PC-3 (cell line): ENCODE results near the gene AURKB. TPM values are rescaled to one million over a fixed set of nuclear protein-coding genes. Genes with fewer than 3 reads are reported as not detected.
A peak's percentile ranks its signal among the peaks of the same experiment; 100 is the strongest.

Experiments used
- ATAC-seq: fragments of 200-7000 bp; cut with Tn5 transposase; 2 replicates; pipeline ENCODE4 v1.9.1; 2020; ENCODE audit warnings: mild to moderate bottlenecking, moderate library complexity
- BruUV-seq: library from RNA; stranded (reverse); fragments of 400-500 nt; replicated peaks from 2 replicates; lab custom pipeline; 2021; lab: Mats Ljungman, UMichigan
- CTCF ChIA-PET: fragments of 300-600 bp; sonication (Branson Sonifier 250); formaldehyde crosslinking; loops from one replicate; lab custom pipeline; 2022; ENCODE audit warnings: antibody characterized with exemption; lab: Charles Lee
- POLR2A ChIA-PET: fragments of 300-600 bp; sonication (Branson Sonifier 250); formaldehyde crosslinking; loops from one replicate; lab custom pipeline; 2022; ENCODE audit warnings: antibody characterized with exemption; ENCODE audit not compliant: unreplicated experiment; lab: Charles Lee
- DNase-seq: peaks from one replicate; pipeline ENCODE4 v3.0.0-alpha.2; 2015
- H2AFZ ChIP-seq: fragments of 300-600 bp; sonication (generic); 2 replicates; pipeline ENCODE4 v1.6.0; 2016; ENCODE audit warnings: antibody characterized with exemption, low read length
- H3F3A ChIP-seq: fragments of 300-600 bp; sonication (generic); one replicate; pipeline ENCODE4 v1.6.0; 2017; ENCODE audit warnings: antibody characterized with exemption, low read length, control low read depth, mild to moderate bottlenecking; ENCODE audit not compliant: unreplicated experiment
- H3K27ac ChIP-seq: fragments of 300-600 bp; sonication (generic); 2 replicates; pipeline ENCODE4 v1.5.1; 2016; ENCODE audit warnings: mild to moderate bottlenecking, low read length
- H3K27me3 ChIP-seq: fragments of 300-600 bp; sonication (generic); 2 replicates; pipeline ENCODE4 v1.6.1; 2016; ENCODE audit warnings: low read length, mixed read lengths
- H3K36me3 ChIP-seq: fragments of 300-600 bp; sonication (generic); 2 replicates; pipeline ENCODE4 v1.6.1; 2016; ENCODE audit warnings: low read depth, mixed run types, low read length, mixed read lengths
- H3K4me1 ChIP-seq: fragments of 300-600 bp; sonication (generic); 2 replicates; pipeline ENCODE4 v1.5.1; 2016; ENCODE audit warnings: low read length; ENCODE audit not compliant: insufficient read depth
- H3K4me2 ChIP-seq: fragments of 300-600 bp; sonication (generic); 2 replicates; pipeline ENCODE4 v1.6.0; 2016; ENCODE audit warnings: low read length
- H3K4me3 ChIP-seq: fragments of 300-600 bp; sonication (generic); 2 replicates; pipeline ENCODE4 v1.5.1; 2016; ENCODE audit warnings: mild to moderate bottlenecking, low read length, mixed read lengths
- H3K79me2 ChIP-seq: fragments of 300-600 bp; sonication (generic); 2 replicates; pipeline ENCODE4 v1.6.1; 2017; ENCODE audit warnings: low read length, mixed read lengths
- H3K9ac ChIP-seq: fragments of 300-600 bp; sonication (generic); 2 replicates; pipeline ENCODE4 v1.6.0; 2016; ENCODE audit warnings: mild to moderate bottlenecking, low read length
- H3K9me2 ChIP-seq: fragments of 300-600 bp; sonication (generic); replicated peaks from 2 replicates; pipeline ENCODE4 v1.6.1; 2016; ENCODE audit warnings: mixed run types, low read length, mixed read lengths
- H3K9me3 ChIP-seq: fragments of 300-600 bp; sonication (generic); 2 replicates; pipeline ENCODE4 v1.6.1; 2016; ENCODE audit warnings: low read length, mixed read lengths
- H4K20me1 ChIP-seq: fragments of 300-600 bp; sonication (generic); 2 replicates; pipeline ENCODE4 v1.6.1; 2016; ENCODE audit warnings: low read length, mixed read lengths
- EZH2 ChIP-seq: fragments of 300-600 bp; sonication (generic); IDR thresholded peaks from one replicate; pipeline ENCODE4 v1.6.1; 2017; ENCODE audit warnings: antibody characterized with exemption, mild to moderate bottlenecking, low read length; ENCODE audit not compliant: unreplicated experiment
- EZH2phosphoT487 ChIP-seq: fragments of 300-600 bp; sonication (generic); IDR thresholded peaks from 2 replicates; pipeline ENCODE4 v1.6.1; 2018; ENCODE audit warnings: mild to moderate bottlenecking, antibody characterized with exemption, low read length, borderline replicate concordance
- intact Hi-C: fragments of 100-400 bp; cut with micrococcal nuclease; formaldehyde crosslinking; loops from 2 replicates; pipeline ENCODE4 v1.9.0; 2023
- total RNA-seq: library from RNA; depleted of rRNA; stranded (reverse); fragments of >200 nt; gene quantifications from 2 replicates; pipeline ENCODE4 v1.2.3, GENCODE V29; 2014
- TF ChIP-seq, protein P1 (sequence below): fragments of 300-600 bp; sonication (generic); conservative IDR thresholded peaks from 2 replicates; pipeline ENCODE4 v1.5.1; 2017; ENCODE audit warnings: antibody characterized with exemption, low read depth, mild to moderate bottlenecking, low read length

Gene AURKB
- total RNA-seq, 1 experiment from 2014 or later, result 82.9 TPM

- Histone ChIP-seq H2AFZ (peak overlapping the region; percentile 68), H3K27ac (peak overlapping the region; percentile 77)
- no TSS peak for BruUV-seq
Observed at GRCh38 chr17:8156246-8156992, 54.0 kb downstream of the AURKB start.

DNA sequence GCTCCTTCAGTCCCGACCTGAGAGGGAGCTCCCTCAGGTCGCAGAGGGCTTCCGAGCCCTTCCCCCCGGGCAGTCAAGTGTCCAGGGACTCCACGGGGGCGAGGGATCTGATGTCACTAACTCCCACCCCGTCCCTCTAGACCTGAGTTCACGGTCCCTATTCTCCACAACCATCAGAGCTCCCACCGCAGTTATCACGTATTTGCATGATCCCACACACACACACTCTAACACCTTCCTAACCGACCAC is 54.5 kb downstream of the AURKB start:
- H3K9me2 ChIP-seq, result no peaks in the 10 kb centered on the region
- peak overlapping the region; percentile 93 for H3K4me3 ChIP-seq
- no peaks in the 10 kb centered on the region; the same call in 1 of the 2 replicates for H3K36me3 ChIP-seq
- TF ChIP-seq EZH2, result no peak
- TF ChIP-seq, protein P1, sequence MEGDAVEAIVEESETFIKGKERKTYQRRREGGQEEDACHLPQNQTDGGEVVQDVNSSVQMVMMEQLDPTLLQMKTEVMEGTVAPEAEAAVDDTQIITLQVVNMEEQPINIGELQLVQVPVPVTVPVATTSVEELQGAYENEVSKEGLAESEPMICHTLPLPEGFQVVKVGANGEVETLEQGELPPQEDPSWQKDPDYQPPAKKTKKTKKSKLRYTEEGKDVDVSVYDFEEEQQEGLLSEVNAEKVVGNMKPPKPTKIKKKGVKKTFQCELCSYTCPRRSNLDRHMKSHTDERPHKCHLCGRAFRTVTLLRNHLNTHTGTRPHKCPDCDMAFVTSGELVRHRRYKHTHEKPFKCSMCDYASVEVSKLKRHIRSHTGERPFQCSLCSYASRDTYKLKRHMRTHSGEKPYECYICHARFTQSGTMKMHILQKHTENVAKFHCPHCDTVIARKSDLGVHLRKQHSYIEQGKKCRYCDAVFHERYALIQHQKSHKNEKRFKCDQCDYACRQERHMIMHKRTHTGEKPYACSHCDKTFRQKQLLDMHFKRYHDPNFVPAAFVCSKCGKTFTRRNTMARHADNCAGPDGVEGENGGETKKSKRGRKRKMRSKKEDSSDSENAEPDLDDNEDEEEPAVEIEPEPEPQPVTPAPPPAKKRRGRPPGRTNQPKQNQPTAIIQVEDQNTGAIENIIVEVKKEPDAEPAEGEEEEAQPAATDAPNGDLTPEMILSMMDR, result no peak
- POLR2A ChIA-PET, result interaction anchor here (1.0 kb wide), 1 partner anchor 17 kb away, joined by 5 read pairs; no protein-coding TSS in a partner anchor
- no peaks in the 10 kb centered on the region for H3K9me3 ChIP-seq
- H3K79me2 ChIP-seq, result peaks cover 32% of the 10 kb centered on the region
- H2AFZ ChIP-seq, result no peak overlapping the region
- CTCF ChIA-PET, result no interaction called here
- BruUV-seq, result TSS peak; percentile 70
- H3K4me1 ChIP-seq, result peaks cover 41% of the 10 kb centered on the region
- H3K9ac ChIP-seq, result peak overlapping the region; percentile 88
- ATAC-seq, result no peak
- peak overlapping the region; percentile 62 for H3K27ac ChIP-seq
- no peaks in the 10 kb centered on the region for H3K27me3 ChIP-seq
- peak overlapping the region; percentile 90 for H3K4me2 ChIP-seq
- H3F3A ChIP-seq, result no peaks in the 10 kb centered on the region
- intact Hi-C loops, result loop anchor here (1.0 kb wide), 2 partner anchors 18 to 36 kb away; no protein-coding TSS in a partner anchor
- H4K20me1 ChIP-seq, result peaks cover 13% of the 10 kb centered on the region; the same call in 1 of the 2 replicates
- DNase-seq, result no peak

More at GRCh38 chr17:8156246-8156992, 54.0 kb downstream of the AURKB start:
- POLR2A ChIA-PET, result interaction anchor here (0.6 to 1.0 kb wide), 2 partner anchors 17 to 273 kb away, joined by 3 to 5 read pairs; no protein-coding TSS in a partner anchor
- Histone ChIP-seq H3K36me3 (no peaks in the 10 kb centered on the region; the same call in 1 of the 2 replicates), H3K27me3 (no peaks in the 10 kb centered on the region), H3K9me2 (no peaks in the 10 kb centered on the region), H3F3A (no peaks in the 10 kb centered on the region), H4K20me1 (peaks cover 12% of the 10 kb centered on the region; the same call in 1 of the 2 replicates), H3K9ac (peak overlapping the region; percentile 88), H3K4me1 (peaks cover 42% of the 10 kb centered on the region), H3K4me2 (peak overlapping the region; percentile 90), H3K4me3 (peak overlapping the region; percentile 93), H3K79me2 (peaks cover 36% of the 10 kb centered on the region), H3K9me3 (no peaks in the 10 kb centered on the region)
- no peak for TF ChIP-seq EZH2
- TF ChIP-seq, protein P1, result no peak
- no peak for TF ChIP-seq EZH2phosphoT487
- CTCF ChIA-PET, result no interaction called here
- ATAC-seq, result peak; percentile 65
- peak; percentile 99 for DNase-seq
- intact Hi-C loops, result loop anchor here (1.0 kb wide), 2 partner anchors 18 to 36 kb away; no protein-coding TSS in a partner anchor
